Hepatocyte (in vitro differentiated cells): ENCODE results near the gene SGO2. TPM values are rescaled to one million over a fixed set of nuclear protein-coding genes. Genes with fewer than 3 reads are reported as not detected.

ENCODE experiments used
- DNase-seq: peaks from one replicate; pipeline ENCODE4 v3.0.0-alpha.2; 2016; ENCODE audit warnings: low spot score
- H2AFZ ChIP-seq: fragments of 200-600 bp; sonication (generic); 2 replicates; pipeline ENCODE4 v1.6.0; 2016; ENCODE audit warnings: antibody characterized with exemption, mild to moderate bottlenecking
- H3K27ac ChIP-seq: fragments of 200-600 bp; sonication (generic); 2 replicates; pipeline ENCODE4 v1.5.1; 2016; ENCODE audit warnings: mild to moderate bottlenecking
- H3K27me3 ChIP-seq: fragments of 200-600 bp; sonication (generic); 2 replicates; pipeline ENCODE4 v1.6.1; 2016
- H3K36me3 ChIP-seq: fragments of 200-600 bp; sonication (generic); replicated peaks from 2 replicates; pipeline ENCODE4 v1.5.1; 2016; ENCODE audit warnings: low read depth; ENCODE audit not compliant: insufficient read depth
- H3K4me1 ChIP-seq: fragments of 200-600 bp; sonication (generic); 2 replicates; pipeline ENCODE4 v1.5.1; 2016; ENCODE audit warnings: mild to moderate bottlenecking, moderate library complexity; ENCODE audit not compliant: insufficient read depth
- H3K4me2 ChIP-seq: fragments of 200-600 bp; sonication (generic); 2 replicates; pipeline ENCODE4 v1.6.0; 2016
- H3K4me3 ChIP-seq: fragments of 200-600 bp; sonication (generic); 2 replicates; pipeline ENCODE4 v1.5.1; 2016; ENCODE audit warnings: mild to moderate bottlenecking
- H3K79me2 ChIP-seq: fragments of 200-600 bp; sonication (generic); 2 replicates; pipeline ENCODE4 v1.6.0; 2017; ENCODE audit warnings: mild to moderate bottlenecking
- H3K9me2 ChIP-seq: fragments of 200-600 bp; sonication (generic); replicated peaks from 2 replicates; pipeline ENCODE4 v1.6.0; 2017; ENCODE audit warnings: mild to moderate bottlenecking; ENCODE audit not compliant: insufficient read depth
- H3K9me3 ChIP-seq: fragments of 200-600 bp; sonication (generic); 2 replicates; pipeline ENCODE4 v1.5.1; 2016; ENCODE audit warnings: low read depth, mild to moderate bottlenecking
- H4K20me1 ChIP-seq: fragments of 200-600 bp; sonication (generic); 2 replicates; pipeline ENCODE4 v1.6.0; 2016; ENCODE audit warnings: mild to moderate bottlenecking; ENCODE audit not compliant: insufficient read depth, poor library complexity, severe bottlenecking
- CTCF ChIP-seq: fragments of 200-600 bp; sonication (generic); IDR thresholded peaks from 2 replicates; pipeline ENCODE4 v1.5.1; 2016; ENCODE audit warnings: antibody characterized with exemption, mild to moderate bottlenecking; ENCODE audit not compliant: poor library complexity
- EZH2 ChIP-seq: fragments of 200-600 bp; sonication (generic); IDR thresholded peaks from 2 replicates; pipeline ENCODE4 v1.6.1; 2016; ENCODE audit warnings: antibody characterized with exemption, mild to moderate bottlenecking, borderline replicate concordance
- EZH2phosphoT487 ChIP-seq: fragments of 200-600 bp; sonication (generic); IDR thresholded peaks from one replicate; pipeline ENCODE4 v1.6.1; 2018; ENCODE audit warnings: antibody characterized with exemption, mild to moderate bottlenecking, low read depth, moderate library complexity; ENCODE audit not compliant: unreplicated experiment, severe bottlenecking
- WGBS: methylation state at CpG from one replicate; pipeline ENCODE4 v1.1.6; 2016; ENCODE audit warnings: low lambda C conversion rate; ENCODE audit errors: missing lambda C conversion rate; 5-methylcytosine and 5-hydroxymethylcytosine counted together
- polyA plus RNA-seq: library from polyadenylated mRNA; unstranded; fragments of >200 nt; fragmentation: Nextera tagmentation; extraction: Ambion mirVana; gene quantifications from 2 replicates; pipeline ENCODE4 v1.2.1, GENCODE V29; 2016
- total RNA-seq: library from RNA; depleted of rRNA; stranded (reverse); fragments of >200 nt; gene quantifications from 2 replicates; pipeline ENCODE4 v1.2.3, GENCODE V29; 2014

The SGO2 gene
- total and polyA plus RNA-seq, 2 experiments from 2014 or later: 5.6 to 7.0 TPM

DNA sequence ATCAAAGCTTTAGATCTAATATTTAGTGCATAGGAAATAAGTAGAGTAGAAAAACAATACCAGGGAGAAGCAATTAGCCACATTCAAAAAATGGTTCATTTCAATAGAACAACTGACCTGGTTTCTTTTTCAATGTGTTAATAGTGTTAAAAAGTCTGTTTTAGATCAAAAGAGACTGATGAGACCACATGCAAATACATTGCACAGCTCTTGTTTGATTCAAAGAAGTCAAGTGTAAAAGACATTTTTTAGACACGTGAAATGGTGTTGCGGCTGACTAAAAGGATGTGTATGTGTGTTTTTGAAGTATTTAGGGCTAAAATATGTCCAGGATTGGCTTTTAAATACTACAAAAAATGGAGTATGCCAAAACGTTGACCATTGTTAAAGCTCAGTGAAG, 58.6 kb downstream of the SGO2 start:
- no peaks in the 10 kb centered on the region for H3K36me3 ChIP-seq
- H3K79me2 ChIP-seq: no peaks in the 10 kb centered on the region
- no peak for DNase-seq
- no peak overlapping the region for H2AFZ ChIP-seq
- no peaks in the 10 kb centered on the region for H3K9me2 ChIP-seq
- TF ChIP-seq EZH2 (no peak), EZH2phosphoT487 (no peak), CTCF (no peak)
- no peak overlapping the region for H3K4me3 ChIP-seq
- H4K20me1 ChIP-seq: no peaks in the 10 kb centered on the region
- no peak overlapping the region for H3K4me2 ChIP-seq
- 62% methylated on average over 3 of the region's 3 CpGs for WGBS
- H3K9me3 ChIP-seq: no peaks in the 10 kb centered on the region
- H3K27ac ChIP-seq: no peak overlapping the region
- no peaks in the 10 kb centered on the region for H3K4me1 ChIP-seq
- no peaks in the 10 kb centered on the region for H3K27me3 ChIP-seq

DNA sequence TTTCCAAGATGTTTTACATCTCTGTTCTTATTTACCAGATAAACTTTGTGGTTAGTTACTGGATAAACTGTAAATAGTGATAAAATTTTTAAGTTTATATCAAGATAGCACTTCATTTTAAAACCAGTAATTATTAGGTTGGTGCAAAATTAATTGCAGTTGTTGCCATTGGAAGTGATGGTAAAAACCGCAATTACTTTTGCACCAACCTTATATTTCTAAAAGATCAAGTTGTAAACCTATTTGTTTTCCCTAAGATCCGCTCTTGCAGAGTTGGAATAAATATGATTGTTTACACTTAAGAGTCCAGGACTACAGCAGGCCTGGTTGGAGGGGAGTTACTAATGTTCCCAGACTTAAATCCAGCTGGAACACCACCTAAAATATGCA, 59.3 kb downstream of the SGO2 start:
- H3K27ac ChIP-seq: no peak overlapping the region

GRCh38 chr2:200585730-200586643, 60.0 kb downstream of the SGO2 start, which contains the start of gene AOX1:
AOX1 (plus strand) TSS chr2:200586014; CDS start chr2:200586109, 95 bp downstream.
- H2AFZ ChIP-seq: peak within 1 kb of the TSS; percentile 74
- peak within 1 kb of the TSS; percentile 28 for H3K27ac ChIP-seq
- H3K4me3 ChIP-seq: peak within 1 kb of the TSS; percentile 48
- no peaks in the 10 kb centered on the region for H3K9me2 ChIP-seq
- TF ChIP-seq CTCF (peak; percentile 11), EZH2phosphoT487 (no peak), EZH2 (no peak)
- H3K27me3 ChIP-seq: no peaks in the 10 kb centered on the region
- H3K4me2 ChIP-seq: peak within 1 kb of the TSS; percentile 94
- no peaks in the 10 kb centered on the region for H3K79me2 ChIP-seq
- 4% methylated on average over 61 of the region's 62 CpGs for WGBS
- no peaks in the 10 kb centered on the region for H3K36me3 ChIP-seq
- no peaks in the 10 kb centered on the region for H3K9me3 ChIP-seq
- DNase-seq: peak; percentile 73
- no peaks in the 10 kb centered on the region for H4K20me1 ChIP-seq
- H3K4me1 ChIP-seq: no peaks in the 10 kb centered on the region

More for the DNA sequence above, 59.3 kb downstream of the SGO2 start:
- Histone ChIP-seq H3K36me3 (no peaks in the 10 kb centered on the region), H3K4me3 (peak overlapping the region; percentile 48), H3K9me2 (no peaks in the 10 kb centered on the region), H3K9me3 (no peaks in the 10 kb centered on the region), H3K27me3 (no peaks in the 10 kb centered on the region), H4K20me1 (no peaks in the 10 kb centered on the region), H3K79me2 (no peaks in the 10 kb centered on the region), H3K4me2 (peak overlapping the region; percentile 94), H3K4me1 (no peaks in the 10 kb centered on the region), H2AFZ (peak overlapping the region; percentile 74)
- no peak for TF ChIP-seq CTCF
- no peak for DNase-seq
- 24% methylated on average over 2 of the region's 2 CpGs for WGBS
